ENCODE measurements around the gene SEPTIN1. TPM values are rescaled to one million over a fixed set of nuclear protein-coding genes. Genes with fewer than 3 reads are reported as not detected.
A peak's percentile ranks its signal among the peaks of the same experiment; 100 is the strongest.

The SEPTIN1 gene
- polyA plus RNA-seq, 6 donors from 2014 or later: 102 to 145 (median 112) TPM

- H3K27me3 Mint-ChIP-seq: no peaks in the 10 kb centered on the region
- ATAC-seq (ENCODE audit: low read depth in 2 of 2) (peak; percentile 94 to 95), DNase-seq (peak; percentile 86)
- no peaks in the 10 kb centered on the region for H3K36me3 Mint-ChIP-seq
- peak within 1 kb of the TSS; percentile 97 to 99 (median 98) for H3K27ac Mint-ChIP-seq
- H3K9me3 Mint-ChIP-seq: no peaks in the 10 kb centered on the region
- H3K4me3 Mint-ChIP-seq: peak within 1 kb of the TSS; percentile 93 to 98 (median 96)
- peaks cover 41 to 67% (median 45%) of the 10 kb centered on the region in 3 donors for H3K4me1 Mint-ChIP-seq
These were observed 27.0 kb downstream of the SEPTIN1 start, which contains the start of gene CD2BP2 for GRCh38 chr16:30355144-30355953. TSS of gene CD2BP2 (minus strand) at chr16:30355308. CDS start at chr16:30354681, 627 bp downstream.

GRCh38 chr16:30354423-30355143 lies 27.8 kb downstream of the SEPTIN1 start:
- Mint-ChIP-seq H3K36me3 (no peaks in the 10 kb centered on the region), H3K4me3 (peak overlapping the region; percentile 93 to 98 (median 96))

GRCh38 chr16:30353438-30354129 lies 28.8 kb downstream of the SEPTIN1 start:
- no peaks in the 10 kb centered on the region for H3K36me3 Mint-ChIP-seq
- DNase-seq: no peak

More at GRCh38 chr16:30354423-30355143, 27.8 kb downstream of the SEPTIN1 start:
- no peaks in the 10 kb centered on the region for H3K27me3 Mint-ChIP-seq
- DNase-seq (no peak), ATAC-seq (ENCODE audit: low read depth in 2 of 2) (peak; percentile 26 to 37)
- peaks cover 48 to 75% (median 52%) of the 10 kb centered on the region in 3 donors for H3K4me1 Mint-ChIP-seq
- peak overlapping the region; percentile 97 to 99 (median 98) for H3K27ac Mint-ChIP-seq
- H3K9me3 Mint-ChIP-seq: no peaks in the 10 kb centered on the region

GRCh38 chr16:30352488-30353401 lies 29.6 kb downstream of the SEPTIN1 start:
- no peaks in the 10 kb centered on the region for H3K27me3 Mint-ChIP-seq
- peak overlapping the region in 3 of 6 donors; percentile 40 to 58 (median 54) for H3K27ac Mint-ChIP-seq
- no peaks in the 10 kb centered on the region for H3K36me3 Mint-ChIP-seq
- peak overlapping the region; percentile 30 to 98 (median 74) for H3K4me3 Mint-ChIP-seq
- H3K9me3 Mint-ChIP-seq: no peaks in the 10 kb centered on the region
- ATAC-seq (ENCODE audit: low read depth in 2 of 2): no peak
- no peak for DNase-seq
- H3K4me1 Mint-ChIP-seq: peaks cover 55 to 84% (median 61%) of the 10 kb centered on the region in 3 donors

More at GRCh38 chr16:30353438-30354129, 28.8 kb downstream of the SEPTIN1 start:
- H3K27ac Mint-ChIP-seq: peak overlapping the region in 3 of 6 donors; percentile 27 to 98 (median 54)
- H3K9me3 Mint-ChIP-seq: no peaks in the 10 kb centered on the region
- ATAC-seq (ENCODE audit: low read depth in 2 of 2): no peak
- H3K4me3 Mint-ChIP-seq: peak overlapping the region; percentile 93 to 98 (median 96)
- H3K4me1 Mint-ChIP-seq: peaks cover 55 to 84% (median 61%) of the 10 kb centered on the region in 3 donors
- no peaks in the 10 kb centered on the region for H3K27me3 Mint-ChIP-seq

- Mint-ChIP-seq H3K4me1 (peaks cover 55 to 77% (median 57%) of the 10 kb centered on the region in 3 donors), H3K4me3 (peak overlapping the region in 7 of 8 donors; percentile 19 to 98 (median 54)), H3K27me3 (no peaks in the 10 kb centered on the region), H3K9me3 (no peaks in the 10 kb centered on the region), H3K27ac (peak overlapping the region in 4 of 6 donors; percentile 5 to 89 (median 79)), H3K36me3 (no peaks in the 10 kb centered on the region)
- ATAC-seq (ENCODE audit: low read depth in 2 of 2): no peak
- DNase-seq: no peak
These were observed 30.6 kb downstream of the SEPTIN1 start for GRCh38 chr16:30351586-30352419.

- Mint-ChIP-seq H3K27me3 (no peaks in the 10 kb centered on the region), H3K27ac (peak overlapping the region in 3 of 6 donors; percentile 72 to 92 (median 86)), H3K9me3 (no peaks in the 10 kb centered on the region), H3K4me1 (peaks cover 51 to 69% (median 52%) of the 10 kb centered on the region in 3 donors), H3K4me3 (peak overlapping the region in 4 of 8 donors; percentile 19 to 71 (median 59)), H3K36me3 (no peaks in the 10 kb centered on the region)
- no peak for DNase-seq
- ATAC-seq (ENCODE audit: low read depth in 2 of 2): no peak
These were observed 31.3 kb downstream of the SEPTIN1 start for GRCh38 chr16:30351001-30351441.

GRCh38 chr16:30350134-30350871 lies 32.1 kb downstream of the SEPTIN1 start:
- ATAC-seq (ENCODE audit: low read depth in 2 of 2) (no peak), DNase-seq (no peak)
- Mint-ChIP-seq H3K27me3 (no peaks in the 10 kb centered on the region), H3K9me3 (no peaks in the 10 kb centered on the region), H3K27ac (peak overlapping the region in 4 of 6 donors; percentile 65 to 93 (median 89)), H3K4me3 (peak overlapping the region in 6 of 8 donors; percentile 50 to 81 (median 70)), H3K36me3 (no peaks in the 10 kb centered on the region), H3K4me1 (peaks cover 46 to 62% (median 48%) of the 10 kb centered on the region in 3 donors)

GRCh38 chr16:30349675-30350074 lies 32.7 kb downstream of the SEPTIN1 start:
- H3K27ac Mint-ChIP-seq: peak overlapping the region; percentile 54 to 92 (median 78)
- no peaks in the 10 kb centered on the region for H3K36me3 Mint-ChIP-seq
- no peaks in the 10 kb centered on the region for H3K27me3 Mint-ChIP-seq
- ATAC-seq (ENCODE audit: low read depth in 2 of 2) (peak; percentile 30 to 34), DNase-seq (no peak)
- peak overlapping the region in 7 of 8 donors; percentile 34 to 81 (median 69) for H3K4me3 Mint-ChIP-seq
- H3K4me1 Mint-ChIP-seq: peaks cover 42 to 57% (median 44%) of the 10 kb centered on the region in 3 donors
- no peaks in the 10 kb centered on the region for H3K9me3 Mint-ChIP-seq

GRCh38 chr16:30348929-30349328 lies 33.4 kb downstream of the SEPTIN1 start:
- Mint-ChIP-seq H3K27ac (peak overlapping the region in 4 of 6 donors; percentile 42 to 92 (median 81)), H3K4me1 (peaks cover 35 to 49% (median 38%) of the 10 kb centered on the region in 3 donors), H3K27me3 (no peaks in the 10 kb centered on the region), H3K4me3 (peak overlapping the region in 6 of 8 donors; percentile 16 to 81 (median 30)), H3K9me3 (no peaks in the 10 kb centered on the region), H3K36me3 (no peaks in the 10 kb centered on the region)
- DNase-seq (no peak), ATAC-seq (ENCODE audit: low read depth in 2 of 2) (no peak)

GRCh38 chr16:30348113-30348512 lies 34.2 kb downstream of the SEPTIN1 start:
- peaks cover 33 to 41% (median 33%) of the 10 kb centered on the region in 3 donors for H3K4me1 Mint-ChIP-seq
- DNase-seq (no peak), ATAC-seq (ENCODE audit: low read depth in 2 of 2) (no peak)
- no peaks in the 10 kb centered on the region for H3K9me3 Mint-ChIP-seq
- peak overlapping the region in 1 of 8 donors; percentile 61 for H3K4me3 Mint-ChIP-seq
- no peaks in the 10 kb centered on the region for H3K36me3 Mint-ChIP-seq
- H3K27me3 Mint-ChIP-seq: no peaks in the 10 kb centered on the region
- H3K27ac Mint-ChIP-seq: peak overlapping the region in 4 of 6 donors; percentile 27 to 75 (median 45)

- H3K27me3 Mint-ChIP-seq: no peaks in the 10 kb centered on the region
- peaks cover 22 to 27% (median 23%) of the 10 kb centered on the region in 3 donors for H3K4me1 Mint-ChIP-seq
- H3K9me3 Mint-ChIP-seq: no peaks in the 10 kb centered on the region
- no peak overlapping the region for H3K4me3 Mint-ChIP-seq
- DNase-seq: no peak
- H3K27ac Mint-ChIP-seq: peak overlapping the region in 2 of 6 donors; percentile 18 to 81
- no peak for ATAC-seq (ENCODE audit: low read depth in 2 of 2)
- no peaks in the 10 kb centered on the region for H3K36me3 Mint-ChIP-seq
These were observed 36.1 kb downstream of the SEPTIN1 start for GRCh38 chr16:30346286-30346685.
